Activated CD4-positive, alpha-beta memory T cell treated with anti-CD3 and anti-CD28 coated beads for 36 hours (primary cell): ENCODE data around the gene TEX2. TPM values are rescaled to one million over a fixed set of nuclear protein-coding genes. Genes with fewer than 3 reads are reported as not detected.

Source experiments
- CTCF ChIA-PET: fragments of 350-600 bp; sonication (Branson Sonifier 250); formaldehyde crosslinking; loops from one replicate; lab custom pipeline; 2021; ENCODE audit warnings: antibody characterized with exemption, inconsistent platforms; lab: Charles Lee
- POLR2A ChIA-PET: fragments of 350-600 bp; sonication (Branson Sonifier 250); formaldehyde crosslinking; loops from one replicate; lab custom pipeline; 2021; ENCODE audit warnings: antibody characterized with exemption; lab: Charles Lee
- DNase-seq: peaks from one replicate; pipeline ENCODE4 v3.0.0-alpha.2; 2020
- H3K27ac Mint-ChIP-seq: one replicate; pipeline ENCODE4 v1.8.0; 2021; ENCODE audit warnings: mixed read lengths
- H3K27me3 Mint-ChIP-seq: one replicate; pipeline ENCODE4 v1.8.0; 2021; ENCODE audit warnings: mixed read lengths
- H3K36me3 Mint-ChIP-seq: one replicate; pipeline ENCODE4 v1.8.0; 2021; ENCODE audit warnings: mixed read lengths
- H3K4me1 Mint-ChIP-seq: one replicate; pipeline ENCODE4 v1.8.0; 2021; ENCODE audit warnings: low read depth, mixed read lengths
- H3K4me3 Mint-ChIP-seq: one replicate; pipeline ENCODE4 v1.8.0; 2021; ENCODE audit warnings: mild to moderate bottlenecking, mixed read lengths
- H3K9me3 Mint-ChIP-seq: one replicate; pipeline ENCODE4 v1.8.0; 2021; ENCODE audit warnings: mixed read lengths
- intact Hi-C: fragments of 100-400 bp; cut with micrococcal nuclease; formaldehyde crosslinking; loops from one replicate; pipeline ENCODE4 v1.15.1; 2023
- total RNA-seq, 2 experiments: library from RNA; stranded (reverse); gene quantifications; one replicate each; pipeline ENCODE4 v1.2.3, GENCODE V29; 2021

TEX2 gene
- total RNA-seq, 2 experiments from 2014 or later: 11.9 to 12.1 TPM

GRCh38 chr17:64161380-64162176, 101.5 kb downstream of the TEX2 start:
- intact Hi-C loops: no loop called here
- H3K4me1 Mint-ChIP-seq: no peaks in the 10 kb centered on the region
- no peaks in the 10 kb centered on the region for H3K27me3 Mint-ChIP-seq
- DNase-seq: no peak
- H3K4me3 Mint-ChIP-seq: no peak overlapping the region
- H3K36me3 Mint-ChIP-seq: peaks cover under 1% of the 10 kb centered on the region
- CTCF ChIA-PET: interaction anchor here (0.8 to 1.6 kb wide), 2 partner anchors 121 to 258 kb away, joined by 3 to 4 read pairs; no protein-coding TSS in a partner anchor
- no peaks in the 10 kb centered on the region for H3K9me3 Mint-ChIP-seq
- no peak overlapping the region for H3K27ac Mint-ChIP-seq
- POLR2A ChIA-PET: interaction anchor here (2.6 kb wide), 1 partner anchor 16 kb away, joined by 8 read pairs; no protein-coding TSS in a partner anchor

GRCh38 chr17:64160378-64160777, 102.7 kb downstream of the TEX2 start:
- Mint-ChIP-seq H3K27ac (no peak overlapping the region), H3K27me3 (no peaks in the 10 kb centered on the region), H3K36me3 (no peaks in the 10 kb centered on the region), H3K4me3 (no peak overlapping the region), H3K9me3 (no peaks in the 10 kb centered on the region), H3K4me1 (peaks cover 2% of the 10 kb centered on the region)
- intact Hi-C loops: no loop called here
- no peak for DNase-seq
- ChIA-PET CTCF (no interaction called here), POLR2A (interaction anchor here (2.6 kb wide), 1 partner anchor 15 kb away, joined by 8 read pairs; no protein-coding TSS in a partner anchor)

DNA sequence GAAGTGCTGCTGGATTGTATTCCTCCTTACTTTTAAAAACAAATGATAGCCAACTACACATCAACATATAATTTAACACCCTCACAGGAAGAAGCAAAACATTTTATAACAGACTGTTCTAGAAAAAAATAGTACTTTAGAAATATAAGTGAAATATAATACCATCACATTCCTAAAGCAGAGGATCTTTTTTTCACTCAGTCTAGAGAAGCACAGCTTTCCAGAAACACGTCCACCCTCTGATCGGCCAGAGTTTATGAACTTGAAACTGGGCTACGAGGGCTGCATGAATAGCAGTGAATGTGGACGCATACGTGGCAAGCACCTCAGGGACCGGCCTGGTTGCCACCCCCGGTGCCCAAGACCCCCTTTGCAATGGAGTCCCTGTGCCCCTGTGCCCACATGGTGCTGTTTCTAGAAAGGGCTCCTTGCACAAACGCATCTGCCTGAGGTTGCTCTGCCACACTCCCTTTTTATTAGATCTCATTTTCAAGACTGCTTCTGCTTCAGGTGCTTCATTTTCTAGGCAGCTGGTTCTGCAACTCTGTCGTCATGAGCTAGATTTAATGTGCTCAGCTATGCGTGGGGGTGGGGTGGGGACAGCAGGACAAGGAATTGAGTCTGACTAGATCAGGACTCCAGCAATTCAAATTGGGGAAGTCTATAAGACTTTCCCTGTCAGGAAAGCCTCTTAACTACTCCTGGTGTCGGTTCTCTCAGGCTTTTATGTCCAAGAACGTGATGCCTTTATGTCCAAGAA, 104.0 kb downstream of the TEX2 start:
- no peak overlapping the region for H3K27ac Mint-ChIP-seq
- DNase-seq: no peak
- intact Hi-C loops: no loop called here
- H3K27me3 Mint-ChIP-seq: no peaks in the 10 kb centered on the region
- CTCF ChIA-PET: interaction anchor here (0.6 kb wide), 1 partner anchor 88 kb away, joined by 3 read pairs; no protein-coding TSS in a partner anchor
- no peaks in the 10 kb centered on the region for H3K9me3 Mint-ChIP-seq
- peaks cover 3% of the 10 kb centered on the region for H3K4me1 Mint-ChIP-seq
- H3K36me3 Mint-ChIP-seq: peaks cover 4% of the 10 kb centered on the region
- no peak overlapping the region for H3K4me3 Mint-ChIP-seq
- POLR2A ChIA-PET: no interaction called here

DNA sequence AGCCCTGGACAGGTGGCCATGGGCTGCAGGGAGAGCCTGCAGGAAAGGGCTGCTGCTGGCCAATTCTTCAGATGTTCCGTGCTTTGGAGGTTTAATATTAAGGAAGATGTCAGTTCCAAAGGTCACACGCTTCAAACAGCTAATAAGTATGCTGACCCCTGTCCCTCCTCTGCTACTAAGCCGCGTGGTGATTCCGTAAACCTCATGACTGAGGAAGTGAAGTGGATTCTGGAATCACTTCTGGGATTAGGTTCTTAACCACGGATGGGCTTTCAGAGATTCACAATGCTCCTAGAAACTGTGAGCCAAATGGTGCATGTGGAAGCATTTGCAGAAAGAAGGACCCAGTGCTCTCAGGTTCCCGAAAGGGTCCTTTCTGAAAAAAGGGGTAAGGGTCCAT, 104.7 kb downstream of the TEX2 start:
- Mint-ChIP-seq H3K9me3 (no peaks in the 10 kb centered on the region), H3K27me3 (no peaks in the 10 kb centered on the region), H3K27ac (no peak overlapping the region), H3K4me1 (peaks cover 3% of the 10 kb centered on the region), H3K4me3 (no peak overlapping the region), H3K36me3 (peaks cover 4% of the 10 kb centered on the region)
- intact Hi-C loops: no loop called here
- no peak for DNase-seq
- POLR2A ChIA-PET: no interaction called here
- CTCF ChIA-PET: no interaction called here

DNA sequence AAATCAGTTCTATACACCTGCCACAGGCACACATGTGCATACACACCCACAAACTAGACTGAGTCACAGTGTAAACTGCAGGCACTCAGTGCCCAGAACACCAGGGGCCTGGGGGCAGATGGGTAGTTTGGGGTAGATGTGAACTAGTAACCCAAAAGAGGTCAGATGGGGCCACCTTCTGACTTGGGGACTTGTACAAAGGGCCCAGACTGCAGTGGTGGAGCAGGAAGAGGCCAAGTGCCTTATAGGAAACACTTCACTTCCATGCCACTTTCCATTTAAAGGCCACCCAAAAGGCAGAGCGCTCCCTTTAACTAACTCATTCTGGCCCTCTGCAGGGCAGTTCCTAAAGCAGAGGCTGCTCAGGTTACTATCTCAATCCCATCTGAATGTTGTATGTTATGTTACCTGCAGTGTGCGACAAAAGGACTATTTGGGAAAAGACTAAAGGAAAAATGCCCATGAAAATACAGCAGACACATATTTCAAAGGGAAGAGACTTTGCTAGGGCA, 105.3 kb downstream of the TEX2 start:
- peaks cover 5% of the 10 kb centered on the region for H3K36me3 Mint-ChIP-seq
- intact Hi-C loops: no loop called here
- no peaks in the 10 kb centered on the region for H3K9me3 Mint-ChIP-seq
- POLR2A ChIA-PET: no interaction called here
- H3K4me1 Mint-ChIP-seq: peaks cover 3% of the 10 kb centered on the region
- H3K27me3 Mint-ChIP-seq: no peaks in the 10 kb centered on the region
- no peak overlapping the region for H3K27ac Mint-ChIP-seq
- CTCF ChIA-PET: no interaction called here
- H3K4me3 Mint-ChIP-seq: no peak overlapping the region
- DNase-seq: no peak

DNA sequence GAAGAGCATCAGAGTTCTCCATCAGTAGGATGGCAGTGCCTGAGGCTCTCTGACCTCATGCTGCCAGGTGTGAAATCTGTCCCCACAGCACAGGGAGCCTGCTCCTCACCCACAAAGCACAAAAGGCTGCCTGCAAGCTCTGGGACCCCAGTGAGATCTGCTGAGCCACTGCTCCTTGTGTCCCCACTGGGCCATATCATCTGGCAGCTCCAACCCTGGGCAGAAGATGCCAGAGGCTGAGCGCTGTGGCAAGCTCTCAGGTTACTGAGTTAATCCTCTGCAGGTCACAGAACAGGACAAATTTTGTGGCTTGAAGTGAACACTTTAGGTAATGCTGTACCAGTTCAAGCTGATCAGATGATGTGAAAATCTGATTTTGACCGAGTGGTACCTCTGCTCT, 106.4 kb downstream of the TEX2 start:
- CTCF ChIA-PET: no interaction called here
- H3K27me3 Mint-ChIP-seq: no peaks in the 10 kb centered on the region

GRCh38 chr17:64155751-64156544, 107.1 kb downstream of the TEX2 start:
- no peak overlapping the region for H3K27ac Mint-ChIP-seq
- peaks cover 6% of the 10 kb centered on the region for H3K36me3 Mint-ChIP-seq
- H3K27me3 Mint-ChIP-seq: no peaks in the 10 kb centered on the region
- DNase-seq: no peak
- no peak overlapping the region for H3K4me3 Mint-ChIP-seq
- CTCF ChIA-PET: no interaction called here
- POLR2A ChIA-PET: interaction anchor here (2.9 kb wide), 1 partner anchor 10 kb away, joined by 13 read pairs; no protein-coding TSS in a partner anchor
- intact Hi-C loops: no loop called here
- H3K4me1 Mint-ChIP-seq: peaks cover 3% of the 10 kb centered on the region
- no peaks in the 10 kb centered on the region for H3K9me3 Mint-ChIP-seq

More for the DNA sequence above, 106.4 kb downstream of the TEX2 start:
- POLR2A ChIA-PET: interaction anchor here (2.9 kb wide), 1 partner anchor 11 kb away, joined by 13 read pairs; no protein-coding TSS in a partner anchor
- intact Hi-C loops: no loop called here
- Mint-ChIP-seq H3K4me3 (no peak overlapping the region), H3K9me3 (no peaks in the 10 kb centered on the region), H3K4me1 (peaks cover 3% of the 10 kb centered on the region), H3K27ac (no peak overlapping the region), H3K36me3 (peaks cover 6% of the 10 kb centered on the region)
- no peak for DNase-seq

DNA sequence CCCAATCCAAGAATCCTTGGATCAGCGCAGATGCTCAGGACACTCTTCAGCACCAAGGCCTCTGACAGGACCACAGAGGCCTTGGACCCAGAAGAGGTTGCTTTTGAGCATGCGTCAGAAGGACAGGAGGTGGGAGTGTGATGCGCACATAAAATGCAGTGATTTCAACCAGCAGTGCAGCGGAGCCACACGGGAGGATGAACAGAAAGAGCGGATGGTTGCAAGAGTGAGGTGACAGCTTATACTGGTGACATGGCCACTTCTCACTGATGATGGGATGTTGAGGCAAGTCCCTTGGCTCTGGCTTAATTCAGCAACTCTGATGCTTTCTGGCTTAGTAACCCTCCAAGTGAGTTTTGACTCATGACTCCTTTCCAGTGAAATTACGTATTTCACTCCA, 107.9 kb downstream of the TEX2 start:
- Mint-ChIP-seq H3K9me3 (no peaks in the 10 kb centered on the region), H3K4me1 (peaks cover 3% of the 10 kb centered on the region), H3K27me3 (no peaks in the 10 kb centered on the region), H3K4me3 (no peak overlapping the region), H3K36me3 (peaks cover 6% of the 10 kb centered on the region), H3K27ac (no peak overlapping the region)
- intact Hi-C loops: no loop called here
- POLR2A ChIA-PET: interaction anchor here (2.9 kb wide), 1 partner anchor 9 kb away, joined by 13 read pairs; no protein-coding TSS in a partner anchor
- CTCF ChIA-PET: no interaction called here
- DNase-seq: peak; percentile 14

- POLR2A ChIA-PET: interaction anchor here (2.9 kb wide), 1 partner anchor 9 kb away, joined by 13 read pairs; no protein-coding TSS in a partner anchor
- peaks cover 6% of the 10 kb centered on the region for H3K36me3 Mint-ChIP-seq
- no peaks in the 10 kb centered on the region for H3K27me3 Mint-ChIP-seq
- H3K4me1 Mint-ChIP-seq: peaks cover 3% of the 10 kb centered on the region
- H3K9me3 Mint-ChIP-seq: no peaks in the 10 kb centered on the region
- no peak for DNase-seq
- H3K27ac Mint-ChIP-seq: no peak overlapping the region
- CTCF ChIA-PET: interaction anchor here (1.0 kb wide), 2 partner anchors 14 to 21 kb away, joined by 3 to 4 read pairs; no protein-coding TSS in a partner anchor
- intact Hi-C loops: no loop called here
- H3K4me3 Mint-ChIP-seq: no peak overlapping the region
Measured at GRCh38 chr17:64154717-64155116, 108.3 kb downstream of the TEX2 start.

DNA sequence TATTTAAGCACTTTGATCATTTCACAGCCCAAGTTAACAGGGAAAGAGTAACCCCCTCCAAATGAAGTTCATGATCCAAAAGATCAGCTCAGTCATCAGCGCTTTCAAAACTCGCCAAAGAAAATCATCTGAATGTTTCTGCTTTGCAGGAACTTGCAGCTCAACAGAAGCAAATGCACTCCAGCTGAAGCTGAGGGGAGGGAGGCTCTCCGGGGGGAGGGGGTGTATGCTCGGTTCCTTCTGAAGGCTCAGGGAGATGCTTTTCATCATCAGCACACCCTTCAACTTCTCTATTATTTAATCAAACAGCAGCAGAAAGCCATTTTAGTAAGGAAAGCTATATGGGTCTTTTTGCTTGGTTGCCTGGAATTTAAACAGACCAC, 108.8 kb downstream of the TEX2 start:
- DNase-seq: no peak
- peaks cover 6% of the 10 kb centered on the region for H3K36me3 Mint-ChIP-seq
- no peaks in the 10 kb centered on the region for H3K9me3 Mint-ChIP-seq
- ChIA-PET CTCF (interaction anchor here (0.9 to 1.2 kb wide), 4 partner anchors 15 to 137 kb away, joined by 3 to 4 read pairs (median 3); no protein-coding TSS in a partner anchor), POLR2A (interaction anchor here (1.3 to 2.9 kb wide), 2 partner anchors 9 to 122 kb away, joined by 3 to 13 read pairs; no protein-coding TSS in a partner anchor)
- H3K27me3 Mint-ChIP-seq: no peaks in the 10 kb centered on the region
- intact Hi-C loops: no loop called here
- H3K27ac Mint-ChIP-seq: no peak overlapping the region
- H3K4me3 Mint-ChIP-seq: no peak overlapping the region
- H3K4me1 Mint-ChIP-seq: peaks cover 3% of the 10 kb centered on the region
